Caco-2 (cell line): ENCODE measurements around the gene ETV6. TPM values are rescaled to one million over a fixed set of nuclear protein-coding genes. Genes with fewer than 3 reads are reported as not detected.

ENCODE experiments used
- BruUV-seq: library from RNA; stranded (reverse); fragments of 400-500 nt; replicated peaks from 2 replicates; lab custom pipeline; 2021; lab: Mats Ljungman, UMichigan
- CTCF ChIA-PET: fragments of 300-600 bp; sonication (Branson Sonifier 250); formaldehyde crosslinking; loops from one replicate; lab custom pipeline; 2022; ENCODE audit warnings: antibody characterized with exemption; lab: Charles Lee
- POLR2A ChIA-PET: fragments of 300-600 bp; sonication (Branson Sonifier 250); formaldehyde crosslinking; loops from one replicate; lab custom pipeline; 2022; ENCODE audit warnings: antibody characterized with exemption; lab: Charles Lee
- DNase-seq, 2 experiments: peaks; one replicate each; pipeline versions ENCODE4 v3.0.0 to v3.0.0-alpha.2; 2020 to 2022
- H3K27me3 ChIP-seq: replicated peaks from 2 replicates; pipeline ENCODE4 v1.6.0; 2011; ENCODE audit warnings: low read length; ENCODE audit not compliant: control insufficient read depth, insufficient read depth
- H3K36me3 ChIP-seq: 2 replicates; pipeline ENCODE4 v1.5.1; 2011; ENCODE audit warnings: low read length; ENCODE audit not compliant: control insufficient read depth, insufficient read depth
- H3K4me1 ChIP-seq: fragments of 250-450 bp; sonication (Bioruptor Pico); 2 replicates; pipeline ENCODE4 v1.5.1; 2020; ENCODE audit warnings: mild to moderate bottlenecking
- H3K4me3 ChIP-seq: 2 replicates; pipeline ENCODE4 v1.5.1; 2011; ENCODE audit warnings: low read depth, mild to moderate bottlenecking, control low read depth, low read length
- H3K9me3 ChIP-seq: fragments of 250-450 bp; sonication (Bioruptor Pico); 2 replicates; pipeline ENCODE4 v1.5.1; 2020; ENCODE audit warnings: mild to moderate bottlenecking, moderate library complexity
- H3K27ac Mint-ChIP-seq: one replicate; pipeline ENCODE4 v1.8.0; 2022; ENCODE audit warnings: mixed read lengths; ENCODE audit not compliant: unreplicated experiment
- H3K27me3 Mint-ChIP-seq: one replicate; pipeline ENCODE4 v1.8.0; 2022; ENCODE audit warnings: mixed read lengths; ENCODE audit not compliant: insufficient read depth, unreplicated experiment
- H3K36me3 Mint-ChIP-seq: one replicate; pipeline ENCODE4 v1.8.0; 2022; ENCODE audit warnings: mild to moderate bottlenecking, mixed read lengths; ENCODE audit not compliant: insufficient read depth, unreplicated experiment
- H3K4me1 Mint-ChIP-seq: one replicate; pipeline ENCODE4 v1.8.0; 2022; ENCODE audit warnings: low read depth, mixed read lengths; ENCODE audit not compliant: unreplicated experiment
- H3K4me3 Mint-ChIP-seq: one replicate; pipeline ENCODE4 v1.8.0; 2022; ENCODE audit warnings: mild to moderate bottlenecking, moderate library complexity, mixed read lengths; ENCODE audit not compliant: unreplicated experiment
- H3K9me3 Mint-ChIP-seq: one replicate; pipeline ENCODE4 v1.8.0; 2022; ENCODE audit warnings: mixed read lengths; ENCODE audit not compliant: unreplicated experiment
- CTCF ChIP-seq, 2 experiments: fragments of 200-600 bp in 1 of 2; IDR thresholded peaks; 1 replicate in 1 of 2; 2 replicates in 1 of 2; pipeline versions ENCODE4 v1.5.1 to v1.8.0; 2011 to 2022; ENCODE audit warnings: antibody characterized with exemption in 1 of 2, control low read depth in 1 of 2, inconsistent platforms in 1 of 2, low read depth in 1 of 2, low read length in 1 of 2, mild to moderate bottlenecking in 1 of 2, moderate library complexity in 1 of 2; ENCODE audit not compliant: insufficient read depth in 1 of 2, severe bottlenecking in 1 of 2, unreplicated experiment in 1 of 2
- intact Hi-C: fragments of 100-400 bp; cut with micrococcal nuclease; formaldehyde crosslinking; loops from one replicate; pipeline ENCODE4 v1.10.0; 2022; ENCODE audit not compliant: unreplicated experiment
- total RNA-seq: library from RNA; stranded (reverse); gene quantifications from 2 replicates; pipeline ENCODE4 v1.2.3, GENCODE V29; 2022

Gene ETV6
- total RNA-seq, 1 experiment from 2014 or later, result 15.6 TPM

- DNase-seq, result no peak
- Histone ChIP-seq H3K9me3 (no peaks in the 10 kb centered on the region), H3K27me3 (no peaks in the 10 kb centered on the region), H3K4me3 (no peak overlapping the region), H3K36me3 (no peaks in the 10 kb centered on the region), H3K4me1 (no peaks in the 10 kb centered on the region)
- no peaks in the 10 kb centered on the region for H3K27me3 Mint-ChIP-seq
- ChIA-PET CTCF (interaction anchor here (0.6 kb wide), 1 partner anchor 217 kb away, joined by 3 read pairs; no protein-coding TSS in a partner anchor), POLR2A (no interaction called here)
- H3K9me3 Mint-ChIP-seq, result no peaks in the 10 kb centered on the region
- intact Hi-C loops, result no loop called here
- no peak for TF ChIP-seq CTCF (IDR thresholded peaks at IDR 0.05; ENCODE audit: insufficient read depth in 1 of 2, low read depth in 1 of 2, low read length in 1 of 2, severe bottlenecking in 1 of 2, unreplicated experiment in 1 of 2)
- no peak overlapping the region for H3K4me3 Mint-ChIP-seq
- H3K36me3 Mint-ChIP-seq, result no peaks in the 10 kb centered on the region
- H3K27ac Mint-ChIP-seq, result no peak overlapping the region
- no TSS peak for BruUV-seq
- no peaks in the 10 kb centered on the region for H3K4me1 Mint-ChIP-seq
Measured at GRCh38 chr12:11661491-11662089, 12.1 kb downstream of the ETV6 start.

- intact Hi-C loops, result no loop called here
- ChIA-PET POLR2A (no interaction called here), CTCF (no interaction called here)
- no peak for DNase-seq
- no peaks in the 10 kb centered on the region for H3K9me3 ChIP-seq
- H3K27me3 ChIP-seq, result no peaks in the 10 kb centered on the region
- H3K4me3 ChIP-seq, result no peak overlapping the region
- TF ChIP-seq CTCF (IDR thresholded peaks at IDR 0.05; ENCODE audit: insufficient read depth in 1 of 2, low read depth in 1 of 2, low read length in 1 of 2, severe bottlenecking in 1 of 2, unreplicated experiment in 1 of 2), result no peak
- Mint-ChIP-seq H3K4me1 (no peaks in the 10 kb centered on the region), H3K27me3 (no peaks in the 10 kb centered on the region), H3K9me3 (no peaks in the 10 kb centered on the region), H3K36me3 (no peaks in the 10 kb centered on the region), H3K27ac (no peak overlapping the region), H3K4me3 (no peak overlapping the region)
- no peaks in the 10 kb centered on the region for H3K36me3 ChIP-seq
- H3K4me1 ChIP-seq, result no peaks in the 10 kb centered on the region
- no TSS peak for BruUV-seq
Measured at GRCh38 chr12:11662369-11662768, 12.9 kb downstream of the ETV6 start.

GRCh38 chr12:11663130-11663529 lies 13.7 kb downstream of the ETV6 start:
- no peak for DNase-seq
- Histone ChIP-seq H3K9me3 (no peaks in the 10 kb centered on the region), H3K4me3 (no peak overlapping the region), H3K36me3 (no peaks in the 10 kb centered on the region), H3K4me1 (no peaks in the 10 kb centered on the region), H3K27me3 (no peaks in the 10 kb centered on the region)
- TF ChIP-seq CTCF (IDR thresholded peaks at IDR 0.05; ENCODE audit: insufficient read depth in 1 of 2, low read depth in 1 of 2, low read length in 1 of 2, severe bottlenecking in 1 of 2, unreplicated experiment in 1 of 2), result no peak
- no TSS peak for BruUV-seq
- Mint-ChIP-seq H3K27me3 (no peaks in the 10 kb centered on the region), H3K4me3 (no peak overlapping the region), H3K36me3 (no peaks in the 10 kb centered on the region), H3K27ac (no peak overlapping the region), H3K4me1 (no peaks in the 10 kb centered on the region), H3K9me3 (no peaks in the 10 kb centered on the region)
- intact Hi-C loops, result no loop called here
- ChIA-PET CTCF (no interaction called here), POLR2A (interaction anchor here (0.6 kb wide), 1 partner anchor 329 kb away, joined by 4 read pairs; no protein-coding TSS in a partner anchor)
